CD4-positive, alpha-beta T cell treated with Interleukin-2 at 100 ng/mL for 4 hours (primary cell): Measurements from ENCODE around the gene MALRD1.

Source experiments
- DNase-seq: peaks from one replicate; pipeline ENCODE4 v3.0.0-alpha.2; 2020; ENCODE audit warnings: low spot score

Gene MALRD1

GRCh38 chr10:19111501-19112267 is 63.1 kb downstream of the MALRD1 start:
- no peak for DNase-seq

GRCh38 chr10:19117438-19117837 is 68.8 kb downstream of the MALRD1 start:
- DNase-seq: no peak

- DNase-seq: no peak
Measured at GRCh38 chr10:19119191-19119590, 70.6 kb downstream of the MALRD1 start.

GRCh38 chr10:19120381-19120908 is 71.8 kb downstream of the MALRD1 start:
- DNase-seq: no peak

- DNase-seq: no peak
Measured at GRCh38 chr10:19133992-19134391, 85.4 kb downstream of the MALRD1 start.

GRCh38 chr10:19142967-19143366 is 94.4 kb downstream of the MALRD1 start:
- DNase-seq: no peak

GRCh38 chr10:19144206-19144605 is 95.6 kb downstream of the MALRD1 start:
- no peak for DNase-seq

GRCh38 chr10:19154375-19154774 is 105.8 kb downstream of the MALRD1 start:
- DNase-seq: no peak

GRCh38 chr10:19158358-19158757 is 109.8 kb downstream of the MALRD1 start:
- DNase-seq: no peak

GRCh38 chr10:19158870-19159269 is 110.3 kb downstream of the MALRD1 start:
- no peak for DNase-seq

GRCh38 chr10:19164461-19164860 is 115.9 kb downstream of the MALRD1 start:
- DNase-seq: no peak

- no peak for DNase-seq
Measured at GRCh38 chr10:19168584-19168983, 120.0 kb downstream of the MALRD1 start.

- DNase-seq: no peak
Measured at GRCh38 chr10:19169041-19169440, 120.4 kb downstream of the MALRD1 start.

GRCh38 chr10:19169684-19170083 is 121.1 kb downstream of the MALRD1 start:
- no peak for DNase-seq

- DNase-seq: no peak
Measured at GRCh38 chr10:19178675-19179074, 130.1 kb downstream of the MALRD1 start.

GRCh38 chr10:19184891-19185290 is 136.3 kb downstream of the MALRD1 start:
- no peak for DNase-seq

- DNase-seq: no peak
Measured at GRCh38 chr10:19194866-19195265, 146.3 kb downstream of the MALRD1 start.

- no peak for DNase-seq
Measured at GRCh38 chr10:19195698-19196097, 147.1 kb downstream of the MALRD1 start.

- no peak for DNase-seq
Measured at GRCh38 chr10:19200211-19200610, 151.6 kb downstream of the MALRD1 start.

- no peak for DNase-seq
Measured at GRCh38 chr10:19204246-19204917, 155.8 kb downstream of the MALRD1 start.

GRCh38 chr10:19209319-19209718 is 160.7 kb downstream of the MALRD1 start:
- no peak for DNase-seq

GRCh38 chr10:19212590-19212989 is 164.0 kb downstream of the MALRD1 start:
- no peak for DNase-seq

- DNase-seq: no peak
Measured at GRCh38 chr10:19221216-19221615, 172.6 kb downstream of the MALRD1 start.
